ENCODE data around the gene TGM6. TPM values are rescaled to one million over a fixed set of nuclear protein-coding genes. Genes with fewer than 3 reads are reported as not detected.

TGM6 gene
- total RNA-seq, 2 experiments from 2014 or later: not detected

DNA sequence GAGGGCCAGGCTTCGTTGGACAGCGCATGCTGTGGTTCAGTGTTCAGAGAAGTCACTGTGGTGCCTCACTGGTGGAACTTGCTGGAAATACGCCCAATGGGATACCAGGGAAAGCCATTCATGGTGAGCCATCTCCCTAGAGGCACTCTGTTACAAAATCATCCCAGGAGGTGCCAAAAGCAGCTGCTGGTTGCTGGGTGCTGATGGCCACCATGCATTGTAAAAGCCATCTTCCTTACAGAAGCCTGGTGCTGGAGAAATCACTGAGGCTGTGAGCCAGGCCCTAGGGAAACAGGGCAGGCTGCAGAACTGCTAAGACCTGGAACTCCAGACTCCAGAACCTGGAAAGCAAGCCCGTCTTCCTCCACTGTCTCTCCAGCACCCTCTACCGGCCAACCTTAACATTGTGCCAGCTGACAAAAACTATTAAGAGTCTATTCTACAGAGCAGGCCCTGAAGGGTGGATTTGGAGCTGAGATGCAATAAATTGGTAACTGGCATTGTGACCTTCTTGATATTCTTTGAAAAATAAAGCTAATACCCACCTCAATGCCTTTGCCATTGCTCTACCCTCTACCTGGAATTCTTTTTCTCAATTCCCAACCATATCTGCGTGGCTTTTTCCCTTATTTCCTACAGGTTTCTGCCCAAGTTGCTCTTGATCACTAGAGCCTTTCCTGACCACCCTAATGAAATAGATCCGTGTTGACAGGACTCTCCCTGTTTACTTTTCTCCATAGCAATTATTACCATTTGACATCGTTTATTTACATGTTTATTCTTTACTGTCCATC, 71.4 kb downstream of the TGM6 start:
- Mint-ChIP-seq H3K4me1 (peaks cover 19% of the 10 kb centered on the region), H3K27me3 (peaks cover 5% of the 10 kb centered on the region), H3K9me3 (no peaks in the 10 kb centered on the region), H3K27ac (no peak overlapping the region), H3K4me3 (no peak overlapping the region), H3K36me3 (ENCODE audit: low read depth) (no peaks in the 10 kb centered on the region)
- ChIA-PET POLR2A (interaction anchor here (1.1 to 2.1 kb wide), 3 partner anchors 18 to 245 kb away, joined by 4 to 6 read pairs (median 4); partner anchors contain the start of gene SNRPB), CTCF (interaction anchor here (0.5 to 4.9 kb wide), 11 partner anchors 9 to 247 kb away, joined by 3 to 41 read pairs (median 7); partner anchors contain the start of genes NOP56, SNRPB and TGM6)
- DNase-seq: peak; percentile 72

- CTCF ChIA-PET: interaction anchor here (0.7 to 4.9 kb wide), 8 partner anchors 15 to 246 kb away, joined by 3 to 41 read pairs (median 5); partner anchors contain the start of genes SNRPB and TGM6
- Mint-ChIP-seq H3K4me3 (no peak overlapping the region), H3K4me1 (peaks cover 19% of the 10 kb centered on the region)
These were observed 73.1 kb downstream of the TGM6 start for GRCh38 chr20:2453792-2454191.

DNA sequence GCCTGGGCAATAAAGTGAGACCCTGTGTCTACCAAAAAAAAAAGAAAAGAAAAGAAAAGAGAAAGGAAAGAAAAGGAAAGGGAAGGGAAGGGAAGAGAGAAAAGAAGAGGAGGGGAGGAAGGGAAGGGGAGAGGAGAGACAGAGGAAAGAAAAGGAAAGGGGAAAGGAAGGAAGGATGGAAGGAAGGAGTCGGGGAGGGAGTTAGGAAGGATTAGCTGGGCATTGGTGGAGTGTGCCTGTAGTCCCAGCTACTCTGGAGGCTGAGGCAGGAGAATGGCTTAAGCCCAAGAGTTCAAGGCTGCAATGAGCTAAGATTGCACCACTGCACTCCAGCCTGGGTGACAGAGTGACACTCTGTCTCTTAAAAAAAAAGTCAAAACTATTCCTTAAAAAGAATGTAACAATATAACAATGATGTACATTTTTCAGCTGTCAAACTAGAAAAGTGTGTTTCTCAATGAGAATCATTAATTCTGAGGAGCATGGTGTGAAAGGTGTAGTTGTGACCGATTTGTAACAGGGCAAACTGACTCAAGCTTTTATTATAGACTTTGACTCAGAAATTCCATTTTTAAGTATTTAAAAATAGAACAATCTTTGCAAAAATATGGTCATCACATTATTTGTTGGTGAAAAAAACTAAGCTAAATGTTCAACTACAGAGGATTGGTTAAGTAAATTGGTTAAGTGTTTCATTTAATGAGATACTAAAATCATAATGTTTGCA, 75.2 kb downstream of the TGM6 start:
- peaks cover 3% of the 10 kb centered on the region for H3K4me1 Mint-ChIP-seq
- DNase-seq: no peak
- H3K4me3 Mint-ChIP-seq: no peak overlapping the region
- peaks cover 1% of the 10 kb centered on the region for H3K27me3 Mint-ChIP-seq
- CTCF ChIA-PET: interaction anchor here (1.0 to 4.0 kb wide), 5 partner anchors 9 to 249 kb away, joined by 3 to 19 read pairs (median 4); no protein-coding TSS in a partner anchor
- no peaks in the 10 kb centered on the region for H3K9me3 Mint-ChIP-seq
- H3K27ac Mint-ChIP-seq: no peak overlapping the region
- POLR2A ChIA-PET: interaction anchor here (0.7 to 7.6 kb wide), 3 partner anchors 11 to 33 kb away, joined by 3 to 81 read pairs (median 3); partner anchors contain the start of gene SNRPB
- H3K36me3 Mint-ChIP-seq (ENCODE audit: low read depth): peaks cover 18% of the 10 kb centered on the region

More at GRCh38 chr20:2453792-2454191, 73.1 kb downstream of the TGM6 start:
- Mint-ChIP-seq H3K36me3 (ENCODE audit: low read depth) (peaks cover 3% of the 10 kb centered on the region), H3K9me3 (no peaks in the 10 kb centered on the region), H3K27ac (no peak overlapping the region), H3K27me3 (peaks cover 5% of the 10 kb centered on the region)
- POLR2A ChIA-PET: no interaction called here
- DNase-seq: no peak

GRCh38 chr20:2458919-2459499, 78.3 kb downstream of the TGM6 start:
- ChIA-PET CTCF (interaction anchor here (0.6 to 4.0 kb wide), 2 partner anchors 72 to 253 kb away, joined by 4 to 19 read pairs; no protein-coding TSS in a partner anchor), POLR2A (interaction anchor here (7.6 kb wide), 1 partner anchor 11 kb away, joined by 81 read pairs; the partner anchor contains the start of gene SNRPB)
- H3K27me3 Mint-ChIP-seq: no peaks in the 10 kb centered on the region
- H3K27ac Mint-ChIP-seq: no peak overlapping the region
- no peaks in the 10 kb centered on the region for H3K9me3 Mint-ChIP-seq
- DNase-seq: no peak
- no peak overlapping the region for H3K4me3 Mint-ChIP-seq
- peaks cover 48% of the 10 kb centered on the region for H3K36me3 Mint-ChIP-seq (ENCODE audit: low read depth)
- peaks cover 2% of the 10 kb centered on the region for H3K4me1 Mint-ChIP-seq

- ChIA-PET CTCF (interaction anchor here (0.6 to 2.0 kb wide), 5 partner anchors 8 to 252 kb away, joined by 3 to 9 read pairs (median 3); no protein-coding TSS in a partner anchor), POLR2A (interaction anchor here (7.6 kb wide), 1 partner anchor 10 kb away, joined by 81 read pairs; the partner anchor contains the start of gene SNRPB)
- H3K36me3 Mint-ChIP-seq (ENCODE audit: low read depth): peaks cover 59% of the 10 kb centered on the region
- no peak overlapping the region for H3K27ac Mint-ChIP-seq
- H3K4me1 Mint-ChIP-seq: peaks cover 2% of the 10 kb centered on the region
- no peak for DNase-seq
- H3K9me3 Mint-ChIP-seq: no peaks in the 10 kb centered on the region
- no peak overlapping the region for H3K4me3 Mint-ChIP-seq
- no peaks in the 10 kb centered on the region for H3K27me3 Mint-ChIP-seq
These were observed 79.5 kb downstream of the TGM6 start for GRCh38 chr20:2459981-2460751.

DNA sequence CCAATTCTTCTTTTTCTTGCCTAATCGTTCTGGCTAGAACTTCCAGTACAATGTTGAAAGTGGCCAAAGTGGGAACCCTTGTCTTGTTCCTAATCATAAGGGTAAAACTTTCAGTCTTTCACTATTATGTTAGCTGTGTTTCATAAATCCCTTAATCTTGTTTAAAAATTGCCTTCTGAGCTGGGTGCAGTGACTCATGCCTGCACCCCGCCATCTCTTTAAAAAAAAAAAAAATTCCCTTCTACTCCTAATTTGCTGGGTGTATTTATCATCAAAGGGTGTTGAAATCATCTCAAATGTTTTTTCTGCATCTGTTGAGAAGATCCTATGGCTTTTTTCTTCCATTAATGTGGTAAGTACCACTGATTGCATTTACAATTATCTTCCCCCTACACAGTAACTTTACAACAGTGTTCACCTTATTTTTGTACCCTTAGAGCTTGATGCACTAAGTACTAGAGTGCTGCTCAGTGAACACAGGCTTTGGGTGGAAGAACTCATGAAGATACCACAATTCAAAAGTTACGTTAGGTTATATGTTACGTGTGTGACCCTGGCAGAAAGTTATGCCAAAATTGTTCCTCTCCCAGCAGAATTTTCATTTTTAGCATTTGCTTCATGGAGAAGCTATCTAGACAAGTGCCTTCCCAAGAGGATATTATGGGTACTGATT, 80.2 kb downstream of the TGM6 start:
- Mint-ChIP-seq H3K4me3 (no peak overlapping the region), H3K27ac (no peak overlapping the region), H3K36me3 (ENCODE audit: low read depth) (peaks cover 66% of the 10 kb centered on the region), H3K4me1 (peaks cover 3% of the 10 kb centered on the region), H3K9me3 (no peaks in the 10 kb centered on the region), H3K27me3 (no peaks in the 10 kb centered on the region)
- ChIA-PET POLR2A (interaction anchor here (7.6 kb wide), 1 partner anchor 9 kb away, joined by 81 read pairs; the partner anchor contains the start of gene SNRPB), CTCF (interaction anchor here (1.2 to 2.0 kb wide), 3 partner anchors 9 to 252 kb away, joined by 3 to 9 read pairs (median 7); no protein-coding TSS in a partner anchor)
- no peak for DNase-seq

- Mint-ChIP-seq H3K27ac (no peak overlapping the region), H3K9me3 (no peaks in the 10 kb centered on the region), H3K4me3 (no peak overlapping the region), H3K36me3 (ENCODE audit: low read depth) (peaks cover 81% of the 10 kb centered on the region), H3K4me1 (peaks cover 15% of the 10 kb centered on the region), H3K27me3 (no peaks in the 10 kb centered on the region)
- no peak for DNase-seq
- POLR2A ChIA-PET: no interaction called here
- CTCF ChIA-PET: interaction anchor here (2.2 kb wide), 1 partner anchor 11 kb away, joined by 9 read pairs; no protein-coding TSS in a partner anchor
These were observed 81.8 kb downstream of the TGM6 start for GRCh38 chr20:2462484-2462883.

DNA sequence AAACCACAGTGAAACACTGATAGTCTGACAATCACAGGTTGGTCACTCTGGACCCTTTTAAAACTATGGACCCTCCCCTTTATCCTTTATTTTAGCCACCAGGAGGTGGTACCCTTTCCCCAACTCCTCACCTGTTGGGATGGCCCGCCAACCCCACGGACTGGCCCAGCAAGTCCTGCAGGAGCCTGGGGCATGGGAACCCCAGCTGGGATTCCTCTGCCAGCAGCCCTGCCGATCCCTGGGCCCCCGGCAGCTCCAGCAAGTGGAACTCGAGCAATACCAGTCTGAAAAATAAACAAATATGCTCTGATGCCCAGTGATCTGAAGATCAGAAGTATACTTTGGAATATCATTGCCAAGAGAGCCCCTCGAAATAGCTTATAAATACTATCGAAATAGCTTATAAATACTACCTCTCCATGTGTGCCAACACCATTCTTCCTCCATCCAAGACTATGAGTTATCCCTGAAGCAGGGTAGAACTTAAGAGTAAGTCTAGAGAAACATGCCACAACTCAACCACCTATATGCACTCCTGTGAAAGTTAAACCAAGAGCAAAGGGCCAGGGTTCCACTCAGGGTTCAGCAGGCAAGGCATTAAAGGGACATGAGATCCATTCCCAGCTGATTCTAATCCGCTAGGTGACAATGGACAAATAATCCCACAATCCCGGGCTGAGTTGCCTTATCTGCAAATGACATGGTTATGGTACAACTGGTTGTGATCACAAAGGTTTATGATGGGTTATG, 83.1 kb downstream of the TGM6 start:
- Mint-ChIP-seq H3K4me3 (no peak overlapping the region), H3K4me1 (peaks cover 28% of the 10 kb centered on the region), H3K27me3 (no peaks in the 10 kb centered on the region), H3K27ac (no peak overlapping the region), H3K36me3 (ENCODE audit: low read depth) (peaks cover 90% of the 10 kb centered on the region), H3K9me3 (no peaks in the 10 kb centered on the region)
- POLR2A ChIA-PET: no interaction called here
- CTCF ChIA-PET: interaction anchor here (2.2 kb wide), 1 partner anchor 12 kb away, joined by 9 read pairs; no protein-coding TSS in a partner anchor
- no peak for DNase-seq

- peaks cover 36% of the 10 kb centered on the region for H3K4me1 Mint-ChIP-seq
- no peak overlapping the region for H3K4me3 Mint-ChIP-seq
- POLR2A ChIA-PET: no interaction called here
- CTCF ChIA-PET: no interaction called here
- H3K27me3 Mint-ChIP-seq: no peaks in the 10 kb centered on the region
- no peak overlapping the region for H3K27ac Mint-ChIP-seq
- DNase-seq: no peak
- H3K9me3 Mint-ChIP-seq: no peaks in the 10 kb centered on the region
- H3K36me3 Mint-ChIP-seq (ENCODE audit: low read depth): peaks cover 92% of the 10 kb centered on the region
These were observed 84.4 kb downstream of the TGM6 start for GRCh38 chr20:2465100-2465499.

DNA sequence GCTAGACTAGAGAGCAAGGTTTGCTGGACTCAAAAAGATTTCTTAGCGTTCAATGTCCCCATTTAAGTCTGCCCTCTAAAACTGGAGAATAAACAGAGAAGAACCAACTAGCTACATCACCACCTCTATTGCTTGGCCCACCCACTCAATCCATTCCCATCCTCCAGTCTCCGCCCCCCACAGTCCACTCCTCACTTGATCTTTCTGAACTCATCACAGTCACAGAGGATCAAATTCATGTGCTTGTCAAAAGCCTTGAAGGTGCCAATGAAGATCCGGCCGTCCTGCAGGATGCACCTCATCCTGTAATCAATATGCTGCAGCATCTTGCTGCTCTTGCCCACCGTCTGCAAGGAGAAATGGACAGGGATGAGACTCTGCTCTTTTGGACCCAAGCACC, 86.7 kb downstream of the TGM6 start:
- no peak for DNase-seq
- Mint-ChIP-seq H3K27ac (no peak overlapping the region), H3K27me3 (no peaks in the 10 kb centered on the region), H3K9me3 (no peaks in the 10 kb centered on the region), H3K4me3 (peak overlapping the region; percentile 18), H3K36me3 (ENCODE audit: low read depth) (peaks cover 81% of the 10 kb centered on the region), H3K4me1 (peaks cover 51% of the 10 kb centered on the region)
- POLR2A ChIA-PET: interaction anchor here (0.6 to 5.3 kb wide), 4 partner anchors 11 to 184 kb away, joined by 3 to 75 read pairs (median 4); partner anchors contain the start of genes NOP56 and ZNF343
- CTCF ChIA-PET: interaction anchor here (1.1 to 6.1 kb wide), 3 partner anchors 9 to 55 kb away, joined by 3 to 88 read pairs (median 37); no protein-coding TSS in a partner anchor

Data from activated CD4-positive, alpha-beta memory T cell treated with anti-CD3 and anti-CD28 coated beads, Interleukin-2, amount 10 ng/mL, durations not matched to agents 7 days and 5 days (primary cell).